NCI-H82 treated with DMSO at 0.1 percent for 48 hours (cell line): ENCODE measurements around the gene TSPOAP1.
A peak's percentile ranks its signal among the peaks of the same experiment; 100 is the strongest.

ENCODE experiments used
- DNase-seq: peaks from one replicate; lab custom pipeline; 2025; ENCODE audit not compliant: unreplicated experiment; lab: John Stamatoyannopoulos, UW

The TSPOAP1 gene

GRCh38 chr17:58363457-58364185 lies 35.0 kb upstream of the TSPOAP1 start:
- DNase-seq: no peak

- no peak for DNase-seq
Observed at GRCh38 chr17:58362368-58363014, 33.9 kb upstream of the TSPOAP1 start.

- no peak for DNase-seq
Observed at GRCh38 chr17:58360296-58361063, 31.9 kb upstream of the TSPOAP1 start.

GRCh38 chr17:58358408-58359172 lies 30.0 kb upstream of the TSPOAP1 start:
- no peak for DNase-seq

GRCh38 chr17:58357312-58358297 lies 29.0 kb upstream of the TSPOAP1 start:
- no peak for DNase-seq

GRCh38 chr17:58356231-58356630 lies 27.6 kb upstream of the TSPOAP1 start:
- DNase-seq: no peak

- no peak for DNase-seq
Observed at GRCh38 chr17:58354541-58355216, 26.1 kb upstream of the TSPOAP1 start.

- DNase-seq: no peak
Observed at GRCh38 chr17:58353389-58353825, 24.8 kb upstream of the TSPOAP1 start.

GRCh38 chr17:58352596-58353388 lies 24.2 kb upstream of the TSPOAP1 start:
- DNase-seq: no peak

- peak; percentile 93 for DNase-seq
Observed at GRCh38 chr17:58351831-58352595, 23.4 kb upstream of the TSPOAP1 start, which contains the start of gene SUPT4H1. SUPT4H1 (minus strand) TSS chr17:58352201; CDS start chr17:58352135, 66 bp downstream.

- no peak for DNase-seq
Observed at GRCh38 chr17:58351182-58351581, 22.6 kb upstream of the TSPOAP1 start.

GRCh38 chr17:58348038-58348437 lies 19.4 kb upstream of the TSPOAP1 start:
- DNase-seq: no peak

- DNase-seq: no peak
Observed at GRCh38 chr17:58345500-58345899, 16.9 kb upstream of the TSPOAP1 start.

- DNase-seq: no peak
Observed at GRCh38 chr17:58344791-58345157, 16.2 kb upstream of the TSPOAP1 start.

- DNase-seq: no peak
Observed at GRCh38 chr17:58344047-58344790, 15.6 kb upstream of the TSPOAP1 start.

GRCh38 chr17:58343131-58343530 lies 14.5 kb upstream of the TSPOAP1 start:
- DNase-seq: no peak

- DNase-seq: no peak
Observed at GRCh38 chr17:58341861-58342475, 13.4 kb upstream of the TSPOAP1 start.
